Measurements from ENCODE around the gene HACD2.

HACD2 gene

DNA sequence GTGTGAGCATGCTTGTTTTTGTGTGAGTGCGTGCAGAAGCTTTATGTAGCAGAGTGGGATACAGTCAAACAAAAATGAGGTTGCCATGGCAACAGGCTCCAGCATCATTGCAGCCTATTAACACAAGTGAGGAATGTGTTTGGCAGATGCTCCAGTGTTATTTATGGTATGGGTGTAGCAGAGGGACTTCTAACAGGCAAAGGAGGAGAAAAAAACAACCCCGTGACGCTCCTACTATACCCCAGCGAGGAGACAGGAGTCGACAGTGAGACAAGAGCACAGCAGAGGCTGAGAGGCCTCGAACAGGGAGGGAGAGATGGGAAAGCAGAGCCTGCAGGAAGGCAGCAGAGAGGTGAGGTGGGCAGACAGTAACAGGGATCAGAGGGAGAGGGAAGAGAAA lies 140.8 kb downstream of the HACD2 start:
- no peak for DNase-seq

DNA sequence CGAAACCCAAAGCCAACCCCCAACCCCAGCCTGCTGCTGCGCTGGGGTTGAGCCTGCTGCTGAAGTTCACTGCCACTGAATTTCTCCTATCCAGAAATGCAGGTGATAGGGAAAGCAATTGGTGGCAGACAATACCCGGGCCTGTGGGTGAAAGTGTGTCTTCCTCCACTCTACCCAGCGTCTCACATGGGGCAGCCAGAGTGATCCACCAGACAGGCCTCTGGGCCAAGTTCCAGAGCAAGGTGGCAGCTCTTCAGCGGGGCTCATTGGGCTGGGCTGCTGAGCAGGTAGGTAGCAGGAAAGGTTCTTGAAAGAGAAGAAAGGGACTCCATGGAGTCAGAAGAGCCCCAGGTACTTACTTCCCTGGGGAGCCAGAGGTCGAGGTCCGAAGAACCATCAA lies 141.9 kb downstream of the HACD2 start:
- no peak for DNase-seq

- DNase-seq = no peak
These were observed 142.7 kb downstream of the HACD2 start for GRCh38 chr3:123442125-123442524.

All from right forelimb (tissue), 1 donor.